Stomach (tissue), 9 donors: ENCODE results near the gene EIF3D. TPM values are rescaled to one million over a fixed set of nuclear protein-coding genes. Genes with fewer than 3 reads are reported as not detected.

ENCODE experiments used
- DNase-seq, 2 donors: peaks; one replicate each; pipeline versions ENCODE4 v3.0.0 to v3.0.0-alpha.2; 2013 to 2019
- H3K27ac ChIP-seq, 5 donors: fragments of 200-600 bp in 4 of 5; sonication (generic) in 4 of 5; one replicate each; pipeline ENCODE4 v1.5.1; 2013 to 2019; ENCODE audit warnings: mild to moderate bottlenecking in 1 of 5, moderate library complexity in 1 of 5
- H3K27me3 ChIP-seq, 3 donors: fragments of 200-600 bp; sonication (generic); one replicate each; pipeline ENCODE4 v1.5.1; 2017 to 2019; ENCODE audit warnings: mixed run types in 1 of 3
- H3K36me3 ChIP-seq, 4 donors: fragments of 200-600 bp; sonication (generic); 1 replicate in 3 of 4; 2 replicates in 1 of 4; pipeline ENCODE4 v1.5.1; 2016 to 2019
- H3K4me1 ChIP-seq, 4 donors: fragments of 200-600 bp; sonication (generic); one replicate each; pipeline ENCODE4 v1.5.1; 2016 to 2019
- H3K4me3 ChIP-seq, 4 donors: fragments of 200-600 bp; sonication (generic) in 3 of 4; one replicate each; pipeline ENCODE4 v1.5.1; 2016 to 2019; ENCODE audit warnings: mild to moderate bottlenecking in 1 of 4
- H3K9me3 ChIP-seq, 4 donors: fragments of 200-600 bp; sonication (generic); one replicate each; pipeline ENCODE4 v1.5.1; 2016 to 2019
- CTCF ChIP-seq, 7 experiments: fragments of 450-650 bp in 4 of 7; fragments of 200-600 bp in 3 of 7; sonication (generic) in 3 of 7; IDR thresholded peaks; one replicate each; pipeline ENCODE4 v1.5.1; 2016 to 2019; ENCODE audit warnings: antibody characterized with exemption in 7 of 7, control low read depth in 2 of 7, mild to moderate bottlenecking in 1 of 7
- EP300 ChIP-seq: sonication (generic); formaldehyde crosslinking; IDR thresholded peaks from one replicate; pipeline ENCODE4 v1.6.1; 2017; ENCODE audit warnings: antibody characterized with exemption
- POLR2A ChIP-seq, 4 donors: fragments of 450-650 bp; IDR thresholded peaks; one replicate each; pipeline ENCODE4 v1.6.1; 2016; ENCODE audit warnings: antibody characterized with exemption in 4 of 4, control low read depth in 2 of 4, mild to moderate bottlenecking in 1 of 4, moderate library complexity in 1 of 4
- POLR2AphosphoS5 ChIP-seq, 3 donors: sonication (generic); formaldehyde crosslinking; IDR thresholded peaks; one replicate each; pipeline ENCODE4 v1.6.1; 2016; ENCODE audit warnings: antibody characterized with exemption in 3 of 3
- WGBS, 5 donors: extraction: QIAGEN DNeasy Blood & Tissue Kit in 3 of 5; methylation state at CpG; one replicate each; pipeline versions ENCODE4 v1.1.5 to v1.1.7; 2013 to 2018; 5-methylcytosine and 5-hydroxymethylcytosine counted together
- intact Hi-C: fragments of 100-400 bp; cut with DNase I; formaldehyde crosslinking; loops from one replicate; pipeline ENCODE4 v1.15.1; 2023; ENCODE audit warnings: low total_unique reads
- polyA plus RNA-seq, 3 donors: library from polyadenylated mRNA; stranded (reverse); fragments of 200-250 nt; gene quantifications; one replicate each; pipeline ENCODE4 v1.2.3, GENCODE V29; 2013
- total RNA-seq, 5 donors: library from RNA; depleted of rRNA; stranded (reverse); fragments of >200 nt; gene quantifications; one replicate each; pipeline versions ENCODE4 v1.1.0 to v1.2.3, GENCODE V29; 2014 to 2016
- donor health status: healthy with polysubstance abuse.
- donor health status: Bipolar disorder and iron deficiency.
- donor health status: healthy.

The EIF3D gene
- total and polyA plus RNA-seq, 8 donors = 80.4 to 242 (median 187) TPM

GRCh38 chr22:36568846-36569245 is 39.9 kb upstream of the EIF3D start:
- 83 to 89% (median 86%) methylated on average over 6 of the region's 6 CpGs for WGBS, 5 donors
- intact Hi-C loops = no loop called here
- H3K27ac ChIP-seq = no peak overlapping the region
- no peak for DNase-seq
- H3K36me3 ChIP-seq = no peaks in the 10 kb centered on the region
- no peaks in the 10 kb centered on the region for H3K9me3 ChIP-seq
- TF ChIP-seq POLR2AphosphoS5 (IDR thresholded peaks at IDR 0.05) (no peak), EP300 (no peak), POLR2A (IDR thresholded peaks at IDR 0.05) (no peak)
- H3K27me3 ChIP-seq = peaks cover 0 to 52% (median 20%) of the 10 kb centered on the region in 3 donors
- H3K4me3 ChIP-seq = no peak overlapping the region
- H3K4me1 ChIP-seq = no peaks in the 10 kb centered on the region

- Histone ChIP-seq H3K4me3 (no peak overlapping the region), H3K9me3 (no peaks in the 10 kb centered on the region), H3K27me3 (peaks cover 0 to 67% (median 27%) of the 10 kb centered on the region in 3 donors), H3K27ac (no peak overlapping the region), H3K4me1 (no peaks in the 10 kb centered on the region), H3K36me3 (no peaks in the 10 kb centered on the region)
- TF ChIP-seq CTCF (IDR thresholded peaks at IDR 0.05) (no peak), EP300 (no peak), POLR2AphosphoS5 (IDR thresholded peaks at IDR 0.05) (no peak), POLR2A (IDR thresholded peaks at IDR 0.05) (no peak)
- intact Hi-C loops = no loop called here
- no peak for DNase-seq
- 73 to 79% (median 77%) methylated on average over 7 to 8 of the region's 8 CpGs for WGBS, 5 donors
Observed at GRCh38 chr22:36566720-36567119, 37.8 kb upstream of the EIF3D start.

- no peaks in the 10 kb centered on the region for H3K36me3 ChIP-seq
- no peak for DNase-seq
- TF ChIP-seq EP300 (no peak), CTCF (IDR thresholded peaks at IDR 0.05) (no peak), POLR2A (IDR thresholded peaks at IDR 0.05) (no peak), POLR2AphosphoS5 (IDR thresholded peaks at IDR 0.05) (no peak)
- no peak overlapping the region for H3K4me3 ChIP-seq
- H3K9me3 ChIP-seq = no peaks in the 10 kb centered on the region
- intact Hi-C loops = no loop called here
- peaks cover 0 to 75% (median 27%) of the 10 kb centered on the region in 3 donors for H3K27me3 ChIP-seq
- 70 to 79% (median 75%) methylated on average over 6 of the region's 6 CpGs for WGBS, 5 donors
- no peak overlapping the region for H3K27ac ChIP-seq
- H3K4me1 ChIP-seq = no peaks in the 10 kb centered on the region
Observed at GRCh38 chr22:36565686-36566085, 36.7 kb upstream of the EIF3D start.

- 79 to 90% (median 87%) methylated on average over 5 of the region's 5 CpGs for WGBS, 5 donors
- TF ChIP-seq POLR2AphosphoS5 (IDR thresholded peaks at IDR 0.05) (no peak), EP300 (no peak)
- DNase-seq = no peak
Observed at GRCh38 chr22:36565159-36565507, 36.2 kb upstream of the EIF3D start.

GRCh38 chr22:36564422-36565158 is 35.6 kb upstream of the EIF3D start:
- no peaks in the 10 kb centered on the region for H3K36me3 ChIP-seq
- peaks cover 0 to 68% (median 27%) of the 10 kb centered on the region in 3 donors for H3K27me3 ChIP-seq
- TF ChIP-seq CTCF (IDR thresholded peaks at IDR 0.05) = no peak
- no peak for TF ChIP-seq EP300
- TF ChIP-seq POLR2AphosphoS5 (IDR thresholded peaks at IDR 0.05) = no peak
- no peak for TF ChIP-seq POLR2A (IDR thresholded peaks at IDR 0.05)
- H3K9me3 ChIP-seq = no peaks in the 10 kb centered on the region
- no peak for DNase-seq
- intact Hi-C loops = no loop called here
- no peaks in the 10 kb centered on the region for H3K4me1 ChIP-seq
- H3K4me3 ChIP-seq = no peak overlapping the region
- no peak overlapping the region for H3K27ac ChIP-seq
- 61 to 81% (median 69%) methylated on average over 47 to 48 of the region's 48 CpGs for WGBS, 5 donors

More at GRCh38 chr22:36565159-36565507, 36.2 kb upstream of the EIF3D start:
- Histone ChIP-seq H3K27me3 (peaks cover 0 to 72% (median 27%) of the 10 kb centered on the region in 3 donors), H3K27ac (no peak overlapping the region), H3K36me3 (no peaks in the 10 kb centered on the region), H3K4me3 (no peak overlapping the region), H3K9me3 (no peaks in the 10 kb centered on the region), H3K4me1 (no peaks in the 10 kb centered on the region)
- intact Hi-C loops = no loop called here
